ENCODE measurements around the gene TARDBP.

TARDBP gene

DNA sequence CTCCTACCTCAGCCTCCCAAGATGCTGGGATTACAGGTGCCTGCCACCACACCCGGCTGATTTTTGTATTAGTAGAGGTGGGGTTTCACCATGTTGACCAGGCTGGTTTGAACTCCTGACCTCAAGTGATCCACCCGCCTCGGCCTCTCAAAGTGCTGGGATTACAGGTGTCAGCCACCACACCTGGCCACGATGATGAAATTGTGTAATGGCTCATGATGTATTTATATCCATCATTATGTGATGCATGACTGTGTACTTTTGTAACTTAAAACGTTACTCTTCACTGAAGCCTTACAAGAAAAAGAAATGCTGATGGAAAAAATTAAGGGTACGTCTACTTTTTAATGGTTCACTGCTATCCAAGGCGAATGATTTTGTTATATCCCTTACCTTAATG is 7.5 kb downstream of the TARDBP start:
- Histone ChIP-seq H2AK5ac (ENCODE audit: low read length, severe bottlenecking) (no peak overlapping the region), H3K4me1 (ENCODE audit: control insufficient read depth, insufficient read depth, low read depth, low read length) (peaks cover 1% of the 10 kb centered on the region), H4K8ac (ENCODE audit: low read length) (no peak overlapping the region), H2AFZ (ENCODE audit: low read depth, low read length) (no peak overlapping the region), H3K9ac (ENCODE audit: low read length) (no peak overlapping the region), H2BK12ac (ENCODE audit: low read length in 2 of 2) (no peak overlapping the region), H3K18ac (ENCODE audit: low read depth in 1 of 2, low read length in 2 of 2) (no peak overlapping the region), H3K36me3 (ENCODE audit: control insufficient read depth in 1 of 2, insufficient read depth in 2 of 2, low read depth in 1 of 2, low read length in 2 of 2) (peaks cover 49 to 91% of the 10 kb centered on the region in 2 experiments), H3K79me1 (replicated peaks; ENCODE audit: low read length, poor library complexity, severe bottlenecking) (peaks cover 6% of the 10 kb centered on the region), H3K4me2 (ENCODE audit: low read length, poor library complexity, severe bottlenecking) (no peak overlapping the region), H4K91ac (ENCODE audit: low read length) (no peak overlapping the region), H3K4ac (ENCODE audit: low read depth in 1 of 2, low read length in 2 of 2) (no peak overlapping the region), H2BK5ac (ENCODE audit: low read depth, low read length, poor library complexity, severe bottlenecking) (no peak overlapping the region), H3K4me3 (ENCODE audit: insufficient read depth in 1 of 2, low read depth in 1 of 2, low read length in 2 of 2) (no peak overlapping the region), H3K23ac (ENCODE audit: low read length in 2 of 2) (no peak overlapping the region), H3K14ac (ENCODE audit: low read length in 2 of 2) (no peak overlapping the region), H3K9me3 (ENCODE audit: control insufficient read depth, low read length) (no peaks in the 10 kb centered on the region), H3K27ac (ENCODE audit: low read length, poor library complexity, severe bottlenecking) (no peak overlapping the region), H2BK120ac (ENCODE audit: low read depth, low read length) (no peak overlapping the region), H3K27me3 (ENCODE audit: control insufficient read depth in 1 of 2, insufficient read depth in 1 of 2, low read length in 2 of 2) (no peaks in the 10 kb centered on the region), H2BK15ac (ENCODE audit: low read depth, poor library complexity, severe bottlenecking) (no peak overlapping the region)
- 97% methylated on average over 2 of the region's 7 CpGs for WGBS
- DNase-seq: no peak

DNA sequence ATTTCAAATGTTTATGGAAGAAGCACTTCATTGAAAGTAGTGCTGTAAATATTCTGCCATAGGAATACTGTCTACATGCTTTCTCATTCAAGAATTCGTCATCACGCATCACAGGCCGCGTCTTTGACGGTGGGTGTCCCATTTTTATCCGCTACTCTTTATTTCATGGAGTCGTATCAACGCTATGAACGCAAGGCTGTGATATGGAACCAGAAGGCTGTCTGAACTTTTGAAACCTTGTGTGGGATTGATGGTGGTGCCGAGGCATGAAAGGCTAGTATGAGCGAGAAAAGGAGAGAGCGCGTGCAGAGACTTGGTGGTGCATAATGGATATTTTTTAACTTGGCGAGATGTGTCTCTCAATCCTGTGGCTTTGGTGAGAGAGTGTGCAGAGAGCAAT is 10.7 kb downstream of the TARDBP start:
- Histone ChIP-seq H2AK5ac (ENCODE audit: low read length, severe bottlenecking) (no peak overlapping the region), H3K18ac (ENCODE audit: low read depth in 1 of 2, low read length in 2 of 2) (no peak overlapping the region), H2AFZ (ENCODE audit: low read depth, low read length) (no peak overlapping the region), H3K36me3 (ENCODE audit: control insufficient read depth in 1 of 2, insufficient read depth in 2 of 2, low read depth in 1 of 2, low read length in 2 of 2) (peaks cover 43 to 98% of the 10 kb centered on the region in 2 experiments), H3K4me3 (ENCODE audit: insufficient read depth in 1 of 2, low read depth in 1 of 2, low read length in 2 of 2) (no peak overlapping the region), H4K91ac (ENCODE audit: low read length) (no peak overlapping the region), H2BK120ac (ENCODE audit: low read depth, low read length) (no peak overlapping the region), H3K23ac (ENCODE audit: low read length in 2 of 2) (no peak overlapping the region), H3K4ac (ENCODE audit: low read depth in 1 of 2, low read length in 2 of 2) (no peak overlapping the region), H3K27ac (ENCODE audit: low read length, poor library complexity, severe bottlenecking) (no peak overlapping the region), H3K4me2 (ENCODE audit: low read length, poor library complexity, severe bottlenecking) (no peak overlapping the region), H3K9me3 (ENCODE audit: control insufficient read depth, low read length) (no peaks in the 10 kb centered on the region), H3K79me1 (replicated peaks; ENCODE audit: low read length, poor library complexity, severe bottlenecking) (peaks cover 6% of the 10 kb centered on the region), H3K4me1 (ENCODE audit: control insufficient read depth, insufficient read depth, low read depth, low read length) (no peaks in the 10 kb centered on the region), H3K27me3 (ENCODE audit: control insufficient read depth in 1 of 2, insufficient read depth in 1 of 2, low read length in 2 of 2) (no peaks in the 10 kb centered on the region), H3K14ac (ENCODE audit: low read length in 2 of 2) (no peak overlapping the region), H3K9ac (ENCODE audit: low read length) (no peak overlapping the region), H2BK12ac (ENCODE audit: low read length in 2 of 2) (no peak overlapping the region), H4K8ac (ENCODE audit: low read length) (no peak overlapping the region), H2BK15ac (ENCODE audit: low read depth, poor library complexity, severe bottlenecking) (no peak overlapping the region), H2BK5ac (ENCODE audit: low read depth, low read length, poor library complexity, severe bottlenecking) (no peak overlapping the region)
- 98% methylated on average over 14 of the region's 14 CpGs for WGBS
- no peak for DNase-seq

- DNase-seq: no peak
- no peak overlapping the region for H4K8ac ChIP-seq (ENCODE audit: low read length)
- over 99% methylated on average over 2 of the region's 3 CpGs for WGBS
Observed at GRCh38 chr1:11024154-11024873, 11.9 kb downstream of the TARDBP start.

GRCh38 chr1:11024874-11025203 is 12.4 kb downstream of the TARDBP start:
- no peak overlapping the region for H3K23ac ChIP-seq (ENCODE audit: low read length in 2 of 2)
- H2BK5ac ChIP-seq (ENCODE audit: low read depth, low read length, poor library complexity, severe bottlenecking): no peak overlapping the region
- H3K27me3 ChIP-seq (ENCODE audit: control insufficient read depth in 1 of 2, insufficient read depth in 1 of 2, low read length in 2 of 2): no peaks in the 10 kb centered on the region
- no peak overlapping the region for H2BK120ac ChIP-seq (ENCODE audit: low read depth, low read length)
- no peak overlapping the region for H4K91ac ChIP-seq (ENCODE audit: low read length)
- H3K79me1 ChIP-seq (replicated peaks; ENCODE audit: low read length, poor library complexity, severe bottlenecking): peaks cover 6% of the 10 kb centered on the region
- no peaks in the 10 kb centered on the region for H3K9me3 ChIP-seq (ENCODE audit: control insufficient read depth, low read length)
- no peak overlapping the region for H3K4me3 ChIP-seq (ENCODE audit: insufficient read depth in 1 of 2, low read depth in 1 of 2, low read length in 2 of 2)
- H3K27ac ChIP-seq (ENCODE audit: low read length, poor library complexity, severe bottlenecking): no peak overlapping the region
- H3K14ac ChIP-seq (ENCODE audit: low read length in 2 of 2): no peak overlapping the region
- H3K36me3 ChIP-seq (ENCODE audit: control insufficient read depth in 1 of 2, insufficient read depth in 2 of 2, low read depth in 1 of 2, low read length in 2 of 2): peaks cover 37 to 89% of the 10 kb centered on the region in 2 experiments
- H2AK5ac ChIP-seq (ENCODE audit: low read length, severe bottlenecking): no peak overlapping the region
- 89% methylated on average over 1 of the region's 2 CpGs for WGBS
- H4K8ac ChIP-seq (ENCODE audit: low read length): no peak overlapping the region
- no peak overlapping the region for H3K4ac ChIP-seq (ENCODE audit: low read depth in 1 of 2, low read length in 2 of 2)
- no peak overlapping the region for H2AFZ ChIP-seq (ENCODE audit: low read depth, low read length)
- H3K18ac ChIP-seq (ENCODE audit: low read depth in 1 of 2, low read length in 2 of 2): no peak overlapping the region
- H3K4me2 ChIP-seq (ENCODE audit: low read length, poor library complexity, severe bottlenecking): no peak overlapping the region
- no peak overlapping the region for H2BK12ac ChIP-seq (ENCODE audit: low read length in 2 of 2)
- no peaks in the 10 kb centered on the region for H3K4me1 ChIP-seq (ENCODE audit: control insufficient read depth, insufficient read depth, low read depth, low read length)
- H2BK15ac ChIP-seq (ENCODE audit: low read depth, poor library complexity, severe bottlenecking): no peak overlapping the region
- no peak overlapping the region for H3K9ac ChIP-seq (ENCODE audit: low read length)
- no peak for DNase-seq

More at GRCh38 chr1:11024154-11024873, 11.9 kb downstream of the TARDBP start:
- Histone ChIP-seq H3K18ac (ENCODE audit: low read depth in 1 of 2, low read length in 2 of 2) (no peak overlapping the region), H2BK5ac (ENCODE audit: low read depth, low read length, poor library complexity, severe bottlenecking) (no peak overlapping the region), H3K36me3 (ENCODE audit: control insufficient read depth in 1 of 2, insufficient read depth in 2 of 2, low read depth in 1 of 2, low read length in 2 of 2) (peaks cover 41 to 88% of the 10 kb centered on the region in 2 experiments), H3K4me1 (ENCODE audit: control insufficient read depth, insufficient read depth, low read depth, low read length) (no peaks in the 10 kb centered on the region), H3K9ac (ENCODE audit: low read length) (no peak overlapping the region), H3K9me3 (ENCODE audit: control insufficient read depth, low read length) (no peaks in the 10 kb centered on the region), H3K79me1 (replicated peaks; ENCODE audit: low read length, poor library complexity, severe bottlenecking) (peaks cover 6% of the 10 kb centered on the region), H3K27ac (ENCODE audit: low read length, poor library complexity, severe bottlenecking) (no peak overlapping the region), H3K4me3 (ENCODE audit: insufficient read depth in 1 of 2, low read depth in 1 of 2, low read length in 2 of 2) (no peak overlapping the region), H2BK15ac (ENCODE audit: low read depth, poor library complexity, severe bottlenecking) (no peak overlapping the region), H3K4me2 (ENCODE audit: low read length, poor library complexity, severe bottlenecking) (no peak overlapping the region), H2AK5ac (ENCODE audit: low read length, severe bottlenecking) (no peak overlapping the region), H3K4ac (ENCODE audit: low read depth in 1 of 2, low read length in 2 of 2) (no peak overlapping the region), H4K91ac (ENCODE audit: low read length) (no peak overlapping the region), H2BK120ac (ENCODE audit: low read depth, low read length) (no peak overlapping the region), H3K14ac (ENCODE audit: low read length in 2 of 2) (no peak overlapping the region), H2AFZ (ENCODE audit: low read depth, low read length) (no peak overlapping the region), H3K23ac (ENCODE audit: low read length in 2 of 2) (no peak overlapping the region), H2BK12ac (ENCODE audit: low read length in 2 of 2) (no peak overlapping the region), H3K27me3 (ENCODE audit: control insufficient read depth in 1 of 2, insufficient read depth in 1 of 2, low read length in 2 of 2) (no peaks in the 10 kb centered on the region)
